NCI-H446 (cell line): Measurements from ENCODE around the gene TRPM2.
A peak's percentile ranks its signal among the peaks of the same experiment; 100 is the strongest.

Experiments used
- DNase-seq, 2 experiments: peaks; one replicate each; lab custom pipeline; 2025; lab: John Stamatoyannopoulos, UW

The TRPM2 gene

DNA sequence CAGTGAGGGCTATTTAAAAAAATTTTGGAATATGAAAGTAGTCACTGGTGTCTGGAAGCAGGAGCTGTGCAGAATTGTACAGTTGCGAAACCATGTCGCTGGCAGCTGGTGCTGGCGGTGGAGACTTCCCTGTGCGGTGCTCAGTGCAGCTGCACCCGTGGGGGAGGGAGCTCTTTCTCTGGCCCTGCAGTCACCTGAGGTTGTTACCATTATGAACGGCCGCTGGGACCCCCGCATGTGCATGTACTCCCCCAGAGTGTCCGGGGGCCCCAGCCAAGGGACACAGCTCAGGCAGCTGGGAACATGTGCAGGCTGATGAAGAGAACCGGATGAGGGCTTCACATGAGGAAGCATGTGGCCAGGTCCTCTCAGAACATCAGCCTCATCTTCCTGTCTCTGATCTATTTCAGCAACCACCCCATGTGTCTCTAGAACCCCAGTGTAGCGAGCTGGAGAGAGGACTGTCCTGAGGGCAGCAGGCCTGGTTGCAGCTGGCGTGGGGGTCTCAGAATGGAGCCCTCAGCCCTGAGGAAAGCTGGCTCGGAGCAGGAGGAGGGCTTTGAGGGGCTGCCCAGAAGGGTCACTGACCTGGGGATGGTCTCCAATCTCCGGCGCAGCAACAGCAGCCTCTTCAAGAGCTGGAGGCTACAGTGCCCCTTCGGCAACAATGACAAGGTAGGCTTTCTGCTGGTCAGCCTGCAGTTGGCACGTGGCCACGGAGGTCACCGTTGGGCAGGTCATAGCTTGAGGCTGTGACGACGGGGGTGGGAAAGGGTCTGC is at the start of gene TRPM2:
TRPM2 (plus strand) TSS at position 431 of the 780 bp plus-strand sequence; CDS start at position 511, 80 bp downstream.
- no peak for DNase-seq

DNA sequence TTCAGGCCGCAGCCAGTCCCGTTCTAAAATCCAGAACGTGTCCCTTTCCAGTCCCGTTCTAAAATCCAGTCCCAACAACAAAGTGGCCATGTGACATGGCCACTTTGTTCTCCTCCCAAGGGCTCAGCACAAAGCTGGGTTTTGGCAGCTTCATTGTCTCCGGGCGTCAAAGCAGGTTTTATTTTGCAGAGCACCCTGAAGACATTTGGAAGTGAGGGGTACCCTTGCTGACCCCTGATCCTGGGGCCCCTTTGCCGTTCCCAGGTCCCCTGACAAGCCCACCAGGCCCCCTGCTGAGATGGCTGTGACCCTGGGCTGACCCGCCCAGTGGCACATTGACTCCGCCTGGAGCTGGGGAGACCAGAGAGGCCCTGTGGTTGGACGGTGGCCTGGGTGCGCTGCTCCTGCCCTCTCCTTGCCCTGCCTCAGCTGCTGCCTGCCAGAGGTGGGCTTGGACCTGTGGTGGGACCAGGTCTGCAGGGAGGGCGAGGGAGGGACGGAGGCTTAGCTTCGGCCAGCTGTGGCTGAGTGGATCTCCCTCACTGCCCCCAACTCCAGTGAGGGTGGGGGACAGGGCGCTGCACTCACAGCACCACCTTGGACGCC is 49.3 kb upstream of the TRPM2 start:
- no peak for DNase-seq

DNA sequence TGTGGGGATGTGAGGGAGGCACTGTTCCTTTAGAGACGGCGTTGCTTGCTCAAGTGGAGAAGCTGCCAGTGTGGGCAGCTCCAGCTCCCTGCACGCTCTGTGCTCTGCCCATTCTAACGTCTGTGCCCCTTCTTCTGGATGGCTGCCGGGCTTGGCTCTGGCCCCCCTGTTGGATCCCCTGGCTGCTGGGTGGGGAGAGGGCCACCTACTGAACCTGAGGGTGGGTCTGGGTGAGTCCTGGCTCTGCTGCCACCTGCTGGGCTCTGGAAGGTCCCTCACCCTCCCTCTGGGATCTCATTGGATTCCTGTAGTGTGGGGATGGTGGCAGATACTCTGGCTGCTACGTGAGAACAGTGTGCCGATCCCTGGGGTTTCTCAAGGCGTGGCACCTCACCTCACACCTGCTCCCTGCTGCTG is 48.5 kb upstream of the TRPM2 start:
- DNase-seq: peak in 1 of 2 experiments; percentile 22

DNA sequence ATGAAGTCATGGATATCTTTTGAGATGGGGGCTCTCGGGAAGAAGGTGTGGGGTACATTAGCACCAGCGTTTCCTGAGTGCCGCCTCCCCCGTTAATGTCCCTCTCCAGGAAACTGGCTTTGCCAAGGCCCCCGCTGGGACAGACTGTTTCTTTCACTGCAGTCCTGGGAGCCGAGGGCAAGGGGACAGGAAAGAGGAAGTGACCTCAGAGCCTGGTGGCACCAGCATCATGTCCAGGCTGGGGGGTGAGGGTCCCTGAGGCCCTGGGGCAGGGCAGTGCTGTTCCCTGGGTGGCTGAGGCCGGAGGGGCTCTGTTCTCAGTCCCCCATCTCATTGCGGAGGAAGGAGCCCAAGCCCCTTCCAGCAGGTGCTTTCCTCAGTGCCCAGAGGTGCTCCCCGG is 47.7 kb upstream of the TRPM2 start:
- DNase-seq: no peak

DNA sequence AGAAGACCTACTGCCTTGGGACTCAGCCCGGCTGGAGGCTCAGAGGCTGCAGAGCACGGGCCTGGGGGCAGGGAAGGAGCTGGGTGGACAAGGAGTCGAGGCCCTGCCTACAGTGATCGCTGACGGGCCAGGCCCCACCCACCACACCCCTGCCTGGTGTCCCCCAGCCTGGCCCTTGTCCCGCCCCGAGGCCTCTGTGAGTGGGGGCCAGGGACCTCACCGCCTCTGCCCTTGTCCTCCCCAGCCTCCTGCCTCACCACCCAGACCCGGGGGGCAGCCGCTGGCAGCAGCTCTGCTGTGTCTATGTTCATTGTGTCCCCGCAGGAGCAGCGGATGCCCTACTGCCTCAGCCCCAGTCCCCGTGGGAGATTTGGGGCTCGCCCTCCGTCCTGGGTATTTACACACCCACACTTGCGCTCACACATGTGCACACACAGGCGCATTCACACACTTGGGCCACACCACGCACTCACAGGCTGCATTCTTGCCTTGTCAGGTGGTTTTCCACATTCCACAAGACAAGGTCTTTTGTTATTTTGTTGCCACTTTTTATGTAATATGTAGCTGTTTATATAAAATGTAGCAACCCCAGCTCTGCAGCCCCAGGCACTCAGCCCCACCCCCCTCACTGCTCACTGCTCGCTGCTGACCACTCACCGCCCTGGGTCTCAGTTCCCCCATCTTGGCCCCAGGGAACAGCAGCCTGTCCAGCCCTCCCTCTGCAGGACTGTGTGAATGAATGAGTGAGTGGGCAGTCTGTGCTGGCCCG is 46.3 kb upstream of the TRPM2 start:
- DNase-seq: no peak

DNA sequence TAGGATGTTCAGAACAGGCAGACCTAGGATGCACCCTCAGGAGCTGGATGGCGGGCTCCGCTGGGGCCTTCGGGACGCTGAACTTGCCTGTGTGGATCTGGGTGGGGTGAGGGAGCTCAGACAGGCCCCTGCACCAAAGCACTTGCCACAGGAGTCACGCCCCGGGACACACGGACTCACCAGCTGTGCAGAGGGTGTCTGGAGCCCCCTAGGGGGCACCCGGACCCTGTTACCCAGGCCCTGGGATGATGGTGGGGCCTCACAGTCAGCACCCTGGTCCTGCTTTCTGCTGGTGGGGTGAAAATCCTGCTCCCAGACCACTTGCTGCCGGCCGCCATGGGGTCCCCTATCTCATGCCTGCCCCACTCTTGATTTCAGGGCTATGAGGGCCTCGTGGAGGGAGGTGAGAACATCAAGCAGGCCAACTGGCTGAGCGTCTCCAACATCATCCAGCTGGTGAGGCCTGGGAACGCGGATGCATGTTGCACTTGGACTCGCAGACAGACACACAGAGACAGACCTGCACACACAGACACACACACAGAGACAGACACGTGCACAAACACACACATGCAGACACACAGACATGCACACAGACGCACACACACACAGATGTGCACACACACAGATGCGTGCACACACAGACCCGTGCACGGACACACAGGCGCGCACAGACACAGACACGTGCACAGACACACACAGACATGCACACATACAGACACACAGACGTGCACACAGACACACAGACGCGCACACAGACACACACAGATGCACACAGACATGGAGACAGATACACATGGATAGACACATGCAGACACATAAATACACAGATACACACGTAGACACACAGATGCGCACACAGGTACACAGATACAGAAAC is 42.6 kb upstream of the TRPM2 start:
- DNase-seq: no peak

DNA sequence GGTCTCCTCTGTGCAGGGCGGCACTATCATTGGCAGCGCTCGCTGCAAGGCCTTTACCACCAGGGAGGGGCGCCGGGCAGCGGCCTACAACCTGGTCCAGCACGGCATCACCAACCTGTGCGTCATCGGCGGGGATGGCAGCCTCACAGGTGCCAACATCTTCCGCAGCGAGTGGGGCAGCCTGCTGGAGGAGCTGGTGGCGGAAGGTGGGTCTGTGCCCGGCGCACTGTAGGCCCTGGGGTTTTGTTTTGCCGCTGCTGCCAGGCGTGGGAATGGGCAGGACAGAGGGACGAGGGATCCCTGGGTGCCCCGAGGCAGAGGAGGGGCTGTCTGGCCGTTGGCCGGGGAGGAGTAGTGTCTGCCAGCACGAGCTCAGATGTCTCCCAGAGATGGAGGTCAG is 41.3 kb upstream of the TRPM2 start:
- no peak for DNase-seq

DNA sequence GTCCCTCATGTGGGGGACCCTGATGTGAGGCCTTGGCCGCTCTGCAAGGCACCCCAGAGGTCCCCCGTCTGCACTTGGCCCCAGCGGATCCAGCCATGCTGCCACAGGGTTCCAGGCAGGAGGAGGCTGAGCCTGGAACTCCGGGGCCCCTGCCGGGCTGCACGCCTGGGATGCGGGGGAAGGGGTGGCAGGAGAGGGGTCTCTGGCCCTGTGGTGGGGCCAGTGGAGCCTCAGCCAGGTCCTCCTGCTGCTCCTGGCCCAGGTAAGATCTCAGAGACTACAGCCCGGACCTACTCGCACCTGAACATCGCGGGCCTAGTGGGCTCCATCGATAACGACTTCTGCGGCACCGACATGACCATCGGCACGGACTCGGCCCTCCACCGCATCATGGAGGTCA is 40.7 kb upstream of the TRPM2 start:
- no peak for DNase-seq

DNA sequence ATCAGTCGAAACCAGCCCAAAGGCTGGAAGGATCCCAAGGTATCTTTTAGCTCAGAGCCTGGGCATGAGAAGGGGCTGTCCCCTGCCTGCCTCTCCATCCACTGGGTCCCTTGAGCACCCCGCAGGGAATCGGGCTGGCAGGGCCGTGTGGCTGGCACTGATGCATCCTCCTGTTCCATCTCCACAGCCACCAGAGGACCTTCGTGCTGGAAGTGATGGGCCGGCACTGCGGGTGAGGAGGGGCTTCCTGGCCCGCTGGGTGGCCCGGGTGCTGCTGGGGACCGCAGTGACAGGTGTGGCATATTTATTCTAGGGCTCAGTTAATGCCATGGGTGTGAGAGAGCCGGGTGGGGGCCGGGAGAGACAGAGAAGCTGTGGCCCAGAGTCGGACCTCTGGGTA is 40.0 kb upstream of the TRPM2 start:
- no peak for DNase-seq

DNA sequence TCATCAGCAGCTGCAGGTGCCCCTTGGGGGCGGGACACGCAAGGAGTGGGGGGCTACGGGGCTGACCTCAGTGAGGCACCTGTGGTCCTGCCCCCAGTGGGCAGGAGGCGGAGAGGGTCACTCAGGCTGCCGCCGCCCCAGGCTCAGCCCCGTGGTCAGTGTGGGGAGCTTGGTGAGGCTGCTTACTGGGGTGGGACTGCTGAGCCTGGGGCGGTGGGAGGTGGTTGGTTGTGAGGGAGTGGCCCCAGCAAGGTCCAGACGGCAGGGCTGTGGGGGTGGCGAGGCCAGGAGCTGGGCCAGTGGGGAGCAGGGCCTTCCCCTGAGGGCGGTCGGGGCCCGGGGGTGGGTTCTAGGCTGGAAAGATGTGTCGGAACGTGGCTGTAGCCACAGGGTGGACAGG is 39.3 kb upstream of the TRPM2 start:
- DNase-seq: no peak

DNA sequence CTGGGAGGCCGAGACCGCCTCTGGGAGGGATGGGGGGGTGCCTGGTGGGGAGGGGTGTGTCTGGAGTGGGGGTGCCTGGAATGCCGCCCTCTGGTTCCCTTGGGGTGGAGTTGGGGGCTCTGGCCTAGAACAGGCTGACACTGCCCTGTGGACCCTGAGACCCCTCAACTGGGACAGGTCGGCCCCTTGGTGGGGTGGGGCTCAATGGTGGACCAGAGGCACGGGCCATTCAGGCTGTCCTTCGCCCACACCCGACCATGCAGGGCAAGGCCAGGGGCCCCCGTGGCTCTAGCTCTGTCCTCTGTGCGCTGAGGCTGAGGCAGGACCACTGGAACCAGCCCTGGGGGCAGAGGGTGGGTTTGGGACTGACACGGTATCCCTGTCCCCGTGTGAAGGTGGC is 38.9 kb upstream of the TRPM2 start:
- DNase-seq: no peak

DNA sequence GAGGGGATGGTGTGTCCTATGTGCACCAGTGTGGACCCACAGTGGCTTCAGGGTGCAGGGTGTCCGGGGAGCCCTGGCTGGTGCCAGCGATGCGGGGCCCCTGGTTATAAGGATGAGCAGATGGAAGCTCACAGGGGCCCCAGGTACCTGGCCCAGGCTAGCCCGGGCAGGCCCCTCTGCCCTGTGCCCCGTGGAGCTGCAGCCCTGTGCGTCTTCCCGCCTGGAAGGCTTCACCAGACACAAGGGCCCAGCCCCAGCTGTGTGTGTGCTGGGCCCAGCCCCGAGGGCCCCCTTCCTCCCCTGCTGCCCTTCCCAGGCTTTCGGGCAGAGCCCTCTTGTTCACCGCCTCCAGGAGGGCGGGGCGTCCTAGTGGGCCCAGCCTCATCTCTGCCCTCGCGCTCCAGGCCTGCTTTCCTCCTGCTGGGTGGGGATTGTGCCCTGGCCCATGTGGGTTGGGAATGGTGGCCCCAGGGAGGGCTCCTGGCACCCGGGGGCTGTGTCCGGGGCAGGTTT is 37.7 kb upstream of the TRPM2 start:
- no peak for DNase-seq

DNA sequence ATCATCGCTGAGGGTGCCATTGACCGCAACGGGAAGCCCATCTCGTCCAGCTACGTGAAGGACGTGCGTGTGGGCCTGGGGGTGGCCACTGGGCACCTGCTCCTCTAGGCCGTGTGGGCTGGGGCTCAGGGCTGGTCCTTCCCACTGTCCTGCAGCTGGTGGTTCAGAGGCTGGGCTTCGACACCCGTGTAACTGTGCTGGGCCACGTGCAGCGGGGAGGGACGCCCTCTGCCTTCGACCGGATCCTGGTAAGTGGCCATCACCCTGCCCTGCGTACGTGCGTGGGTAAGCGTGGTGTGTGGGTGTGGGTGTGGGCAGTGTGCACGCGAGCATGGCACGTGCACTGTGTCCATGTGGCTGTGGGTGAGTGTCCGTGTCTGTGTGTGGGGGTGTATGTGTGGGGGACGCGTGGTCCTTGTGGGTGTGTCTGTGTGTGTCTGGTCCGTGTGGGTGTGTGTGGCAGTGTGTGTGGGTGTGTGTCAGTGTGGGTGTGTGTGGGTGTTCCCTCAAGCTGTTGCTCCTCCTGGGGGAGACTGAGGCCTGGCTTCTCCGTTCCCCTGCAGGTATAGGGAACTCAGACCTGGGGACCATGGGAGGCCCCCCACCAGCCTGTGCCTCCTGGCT is 37.0 kb upstream of the TRPM2 start:
- no peak for DNase-seq

DNA sequence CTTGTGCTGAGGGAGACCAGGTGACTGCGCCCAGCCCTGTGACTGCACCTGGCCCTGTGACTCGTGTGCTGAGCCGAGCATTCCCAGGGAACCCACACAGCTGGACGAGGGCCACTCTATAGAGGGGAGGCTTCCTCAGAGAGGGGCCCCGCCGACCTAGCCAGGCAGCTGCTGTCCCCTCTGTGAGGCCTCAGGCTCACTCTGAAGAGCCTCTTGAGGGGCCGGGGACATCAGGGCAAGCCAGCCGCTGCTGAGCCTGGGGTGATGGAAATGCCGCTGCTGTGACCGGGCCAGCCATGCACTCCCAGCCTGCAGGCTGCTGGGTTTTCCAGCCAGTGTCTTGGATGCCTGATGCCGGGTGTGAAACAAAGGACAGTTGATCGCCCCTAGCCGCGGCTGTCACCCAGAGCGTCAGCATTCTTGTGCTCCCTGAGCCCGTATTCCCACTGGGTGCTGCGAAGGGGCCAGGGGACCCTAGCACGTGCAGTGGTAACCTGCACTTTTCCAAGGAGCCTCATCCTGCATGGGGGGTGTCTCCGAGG is 36.1 kb upstream of the TRPM2 start:
- no peak for DNase-seq

DNA sequence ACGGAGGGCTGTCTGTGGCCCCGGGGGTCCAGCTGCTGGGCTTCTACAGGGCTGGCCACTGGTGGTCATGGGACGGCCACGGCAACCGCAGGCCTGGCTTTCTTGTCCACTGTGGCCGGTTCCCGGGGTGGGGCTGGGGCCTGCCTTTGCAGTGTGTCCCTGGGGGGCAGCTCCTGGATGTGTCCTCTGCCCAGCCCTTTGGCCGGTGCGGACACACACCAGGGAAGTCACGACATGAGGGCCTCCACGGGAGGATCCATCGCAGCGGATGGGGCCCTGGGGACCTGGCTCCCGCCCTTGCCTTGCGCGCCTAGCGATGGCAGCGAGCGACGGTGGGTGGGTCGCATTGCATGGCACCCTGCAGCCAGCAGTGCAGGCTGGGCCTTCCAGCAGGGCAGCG is 35.5 kb upstream of the TRPM2 start:
- DNase-seq: no peak

DNA sequence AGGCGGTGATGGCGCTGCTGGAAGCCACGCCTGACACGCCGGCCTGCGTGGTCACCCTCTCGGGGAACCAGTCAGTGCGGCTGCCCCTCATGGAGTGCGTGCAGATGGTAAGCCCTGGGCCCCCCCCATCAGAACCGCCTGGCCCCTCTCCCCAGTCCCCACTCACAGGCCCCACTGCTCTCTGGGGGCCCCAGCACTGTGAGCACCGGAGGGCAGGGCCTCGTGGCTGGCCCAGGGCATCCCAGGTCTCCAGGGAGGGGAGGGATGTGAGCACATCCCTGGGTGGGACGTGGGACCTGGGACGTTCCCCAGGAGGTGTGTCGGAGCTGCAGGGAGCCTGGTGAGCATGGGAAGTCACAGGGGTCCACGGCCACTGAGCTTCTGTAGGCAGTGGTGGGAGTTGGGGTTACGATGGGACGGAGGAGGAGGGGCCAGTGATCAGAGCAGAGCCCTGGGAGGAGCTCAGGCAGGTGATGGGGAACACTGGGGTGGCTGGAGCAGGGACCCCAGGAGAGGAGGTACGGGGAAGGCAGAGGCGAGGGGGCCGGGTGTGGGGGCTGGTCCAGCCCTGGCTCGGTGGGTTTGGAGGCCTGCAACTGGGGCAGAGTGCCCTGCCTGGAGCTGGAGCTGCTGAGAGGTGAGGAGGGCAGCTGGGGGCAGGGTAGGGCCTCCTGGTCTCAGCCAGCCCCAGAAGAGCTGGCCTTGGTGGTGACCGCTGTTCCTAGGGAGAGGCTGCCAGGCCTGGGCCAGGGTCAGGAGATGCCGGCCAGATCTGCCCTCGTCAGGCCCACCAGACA is 34.7 kb upstream of the TRPM2 start:
- no peak for DNase-seq

DNA sequence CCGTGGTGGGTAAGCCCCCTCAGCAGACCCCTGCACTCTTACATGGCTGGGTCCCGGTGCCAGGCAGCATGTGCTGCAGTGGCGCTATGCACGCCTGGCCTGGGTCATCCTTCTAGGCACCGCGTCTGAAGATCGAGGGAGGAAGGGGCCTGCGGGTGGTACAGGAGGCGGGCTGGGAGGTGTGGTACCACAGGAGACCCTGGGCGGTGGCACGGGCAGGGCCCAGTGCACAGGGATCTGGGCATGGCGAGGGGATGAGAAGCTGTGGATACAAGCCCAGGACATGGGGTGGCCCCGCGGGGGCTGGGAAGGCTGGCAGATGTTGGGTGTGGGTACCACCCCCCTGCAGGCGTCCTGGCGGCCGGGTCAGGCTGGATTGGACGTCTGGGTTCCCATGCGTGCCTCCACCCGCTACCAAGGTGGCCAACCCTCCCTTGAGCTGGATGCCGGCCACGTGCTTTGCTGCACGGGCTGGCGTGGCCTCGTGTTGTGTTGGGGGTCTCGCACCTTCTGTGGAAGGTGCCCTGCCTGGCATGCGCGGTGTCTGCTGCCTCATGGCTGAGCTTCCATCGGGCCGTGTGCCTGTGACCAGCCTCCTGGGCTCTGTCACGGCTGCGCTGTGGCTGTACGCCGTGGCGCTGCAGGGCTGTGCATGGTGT is 33.9 kb upstream of the TRPM2 start:
- DNase-seq: no peak

DNA sequence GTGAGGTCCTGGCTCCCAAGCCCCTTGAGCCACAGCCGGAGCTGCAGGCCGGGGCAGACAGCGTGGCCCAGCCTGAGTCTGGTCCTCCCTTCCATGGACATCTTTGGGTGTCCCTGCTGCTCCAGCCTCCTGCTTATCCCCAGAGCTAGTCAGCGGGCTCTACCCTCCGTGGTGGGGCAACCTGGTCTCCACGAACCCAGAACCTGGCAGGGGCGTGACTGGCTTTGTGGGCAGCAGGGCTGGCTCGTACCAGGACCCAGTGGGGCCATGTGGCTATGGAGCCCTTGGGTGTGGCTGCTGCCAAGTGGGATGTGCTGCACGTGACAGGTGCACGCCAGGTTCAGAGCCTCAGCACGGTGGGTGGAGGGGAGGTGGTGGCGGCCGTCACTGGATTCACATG is 32.6 kb upstream of the TRPM2 start:
- no peak for DNase-seq

DNA sequence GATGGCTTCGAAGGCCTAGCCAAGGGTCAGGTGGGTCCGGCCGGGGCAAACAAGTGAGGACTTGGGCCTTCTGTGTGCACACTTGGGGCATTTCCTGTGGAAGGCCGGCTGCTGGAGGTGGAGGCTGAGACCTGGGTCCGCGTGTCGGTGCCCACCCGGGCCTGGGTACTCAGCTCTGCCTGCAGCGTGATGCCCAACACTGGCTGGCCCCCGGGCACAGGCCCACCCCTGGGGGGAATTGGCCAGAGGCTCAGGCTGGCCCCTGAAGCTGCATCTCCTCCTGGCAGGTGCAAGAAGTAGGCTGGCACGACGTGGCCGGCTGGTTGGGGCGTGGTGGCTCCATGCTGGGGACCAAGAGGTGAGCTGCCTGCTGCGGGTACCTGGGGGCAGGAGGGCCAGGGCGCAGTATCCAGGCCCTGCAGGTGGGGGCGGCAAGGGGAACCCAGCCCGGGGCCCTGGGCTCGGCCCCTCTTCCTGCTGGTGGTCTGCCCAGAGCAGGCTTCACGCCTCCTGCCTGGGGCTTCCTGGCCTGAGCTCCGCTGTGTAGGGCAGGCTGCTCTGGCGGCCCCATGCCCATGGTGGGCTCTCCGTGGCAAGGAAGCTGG is 31.5 kb upstream of the TRPM2 start:
- no peak for DNase-seq
